GM18519 (cell line): ENCODE data around the gene CEP135.

ENCODE experiments used
- ATAC-seq: cut with Tn5 transposase; IDR thresholded peaks from one replicate; pipeline ENCODE4 v1.9.1; 2021; ENCODE audit warnings: mild to moderate bottlenecking, moderate library complexity; ENCODE audit not compliant: unreplicated experiment, low FRiP score

Gene CEP135

DNA sequence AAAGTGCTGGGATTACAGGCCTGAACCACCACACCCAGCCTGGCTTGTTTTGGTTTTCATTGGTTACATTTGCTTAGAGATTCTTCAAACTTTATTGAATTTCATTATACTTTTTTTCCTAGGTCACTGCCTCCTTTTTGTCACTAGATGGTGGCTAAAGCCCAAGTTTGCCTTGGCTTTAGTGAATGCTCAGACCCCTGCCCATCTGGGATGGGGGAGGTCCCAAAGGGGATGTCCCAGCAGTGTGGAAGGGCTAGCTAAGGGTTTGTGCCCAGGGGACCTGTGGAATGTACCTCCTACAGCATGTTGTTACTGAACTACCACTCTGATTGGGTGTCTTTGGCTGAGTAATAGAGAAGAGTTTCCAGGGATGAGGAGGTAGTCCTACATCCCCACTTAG is 58.4 kb downstream of the CEP135 start:
- no peak for ATAC-seq

DNA sequence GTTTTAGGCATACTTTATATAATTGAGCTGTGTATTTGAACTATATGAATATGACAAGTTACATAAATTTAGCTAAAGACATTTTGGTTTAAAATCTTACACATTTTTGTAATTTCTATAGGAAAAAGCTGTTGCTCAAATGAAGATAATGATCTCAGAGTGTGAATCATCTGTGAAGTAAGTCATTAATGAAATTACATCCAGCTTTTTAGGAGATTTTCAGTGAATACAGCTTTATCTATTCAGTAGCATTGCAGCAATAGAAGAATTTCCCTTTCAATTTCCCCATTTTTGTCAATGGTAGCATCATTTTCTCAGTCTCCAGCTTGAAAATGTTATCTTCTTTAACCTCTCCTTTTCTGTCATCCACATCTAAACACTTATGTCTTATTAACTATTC is 59.5 kb downstream of the CEP135 start:
- no peak for ATAC-seq

DNA sequence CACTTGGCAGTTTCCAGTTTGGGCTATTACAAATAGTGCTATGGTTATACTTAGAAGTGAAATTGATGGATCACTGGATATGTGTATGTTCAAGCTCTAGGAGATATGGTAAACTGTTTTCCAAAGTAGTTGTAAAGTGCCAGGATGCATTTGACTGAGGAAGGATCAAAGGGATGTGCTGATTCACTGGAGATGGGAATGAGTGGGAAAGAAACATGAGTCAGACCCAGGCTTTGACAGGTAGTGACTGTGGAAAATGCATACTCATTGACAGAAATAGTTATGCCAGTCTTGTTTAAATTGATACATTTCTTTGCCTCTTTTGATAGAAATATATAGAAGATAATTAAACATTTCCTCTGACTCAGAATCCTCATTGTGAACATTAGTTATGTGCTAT is 77.9 kb downstream of the CEP135 start:
- no peak for ATAC-seq

DNA sequence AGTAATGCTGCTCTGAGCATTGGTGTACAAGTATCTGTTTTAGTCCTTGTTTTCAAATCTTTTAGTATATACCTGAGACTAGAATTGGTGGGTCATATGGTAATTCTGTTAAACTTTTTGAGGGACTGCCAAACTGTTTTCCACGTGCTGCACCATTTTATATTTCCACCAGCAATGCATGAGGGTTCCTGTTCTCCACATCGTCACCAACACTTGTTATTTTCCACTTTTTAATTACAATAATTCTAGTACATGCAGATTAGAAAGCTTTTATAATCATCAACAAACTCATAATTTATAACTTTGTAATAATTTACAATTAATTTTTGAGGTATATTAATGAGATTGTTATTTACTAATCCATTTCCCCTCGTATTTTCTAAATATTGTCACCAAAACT is 79.4 kb downstream of the CEP135 start:
- no peak for ATAC-seq

DNA sequence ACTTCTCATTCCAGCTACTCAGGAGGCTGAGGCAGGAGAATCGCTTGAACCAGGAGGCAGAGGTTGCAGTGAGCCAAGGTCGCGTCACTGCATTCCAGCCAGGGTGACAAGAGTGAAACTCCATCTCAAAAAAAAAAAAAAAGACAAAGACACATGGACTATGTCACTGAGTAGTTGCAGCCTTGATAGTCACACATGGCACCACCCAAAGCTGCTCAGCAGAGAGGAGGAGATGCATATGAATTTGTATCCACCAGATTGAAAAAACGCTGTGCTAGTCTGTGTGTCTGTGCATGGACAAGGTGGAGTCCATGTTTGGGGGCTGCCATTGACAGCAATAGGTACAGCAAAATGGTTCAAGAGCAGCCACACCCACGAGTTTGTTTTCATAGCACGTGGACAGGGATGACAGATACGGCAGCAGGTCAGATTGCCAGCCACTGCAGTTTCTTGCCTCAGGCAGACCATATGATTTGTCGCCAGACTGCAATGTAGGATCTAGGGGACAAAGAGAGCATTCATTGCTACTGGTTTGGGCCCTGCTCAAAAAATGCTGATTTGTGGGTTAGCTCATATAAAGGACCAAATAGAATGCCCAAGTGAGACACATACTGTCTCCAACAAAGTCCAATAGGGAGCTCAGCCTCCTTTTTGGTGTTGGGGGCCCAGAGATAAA is 89.9 kb downstream of the CEP135 start:
- no peak for ATAC-seq

- no peak for ATAC-seq
These were observed 92.1 kb downstream of the CEP135 start for GRCh38 chr4:56040842-56041241.

DNA sequence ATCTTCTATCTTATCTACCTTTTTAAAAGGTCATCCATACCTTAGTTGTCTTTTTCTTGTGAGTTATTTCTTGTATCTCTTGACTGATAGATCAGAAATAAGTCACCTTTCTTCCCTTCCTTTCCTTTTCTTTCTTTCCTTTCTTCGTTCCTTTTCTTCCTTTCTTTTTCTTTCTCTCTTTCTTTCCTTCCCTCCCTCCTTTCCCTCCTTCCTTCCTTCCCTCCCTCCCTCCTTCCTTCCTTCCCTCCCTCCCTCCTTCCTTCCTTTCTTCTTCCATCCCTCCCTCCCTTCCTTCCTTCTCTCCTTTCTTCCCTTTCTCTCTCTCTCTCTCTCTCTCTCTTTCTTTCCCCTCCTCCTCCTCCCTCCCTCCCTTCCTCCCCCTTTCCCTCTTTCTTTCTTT is 93.5 kb downstream of the CEP135 start:
- no peak for ATAC-seq

DNA sequence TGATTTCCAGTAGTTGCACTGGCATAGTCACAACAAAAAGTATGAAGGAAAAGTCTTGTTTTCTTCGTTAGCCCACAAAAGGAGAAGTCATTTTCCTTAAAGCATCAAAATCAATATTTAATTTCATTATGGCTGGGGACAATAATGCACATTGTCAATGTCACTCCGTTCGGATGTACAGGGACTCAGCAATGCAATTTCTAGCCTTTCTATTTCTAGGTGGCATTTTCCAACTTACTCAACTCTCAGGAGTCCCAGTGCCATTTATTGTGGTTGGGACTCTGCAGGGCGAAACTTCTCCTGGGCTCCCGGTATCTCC is 99.6 kb downstream of the CEP135 start:
- no peak for ATAC-seq

DNA sequence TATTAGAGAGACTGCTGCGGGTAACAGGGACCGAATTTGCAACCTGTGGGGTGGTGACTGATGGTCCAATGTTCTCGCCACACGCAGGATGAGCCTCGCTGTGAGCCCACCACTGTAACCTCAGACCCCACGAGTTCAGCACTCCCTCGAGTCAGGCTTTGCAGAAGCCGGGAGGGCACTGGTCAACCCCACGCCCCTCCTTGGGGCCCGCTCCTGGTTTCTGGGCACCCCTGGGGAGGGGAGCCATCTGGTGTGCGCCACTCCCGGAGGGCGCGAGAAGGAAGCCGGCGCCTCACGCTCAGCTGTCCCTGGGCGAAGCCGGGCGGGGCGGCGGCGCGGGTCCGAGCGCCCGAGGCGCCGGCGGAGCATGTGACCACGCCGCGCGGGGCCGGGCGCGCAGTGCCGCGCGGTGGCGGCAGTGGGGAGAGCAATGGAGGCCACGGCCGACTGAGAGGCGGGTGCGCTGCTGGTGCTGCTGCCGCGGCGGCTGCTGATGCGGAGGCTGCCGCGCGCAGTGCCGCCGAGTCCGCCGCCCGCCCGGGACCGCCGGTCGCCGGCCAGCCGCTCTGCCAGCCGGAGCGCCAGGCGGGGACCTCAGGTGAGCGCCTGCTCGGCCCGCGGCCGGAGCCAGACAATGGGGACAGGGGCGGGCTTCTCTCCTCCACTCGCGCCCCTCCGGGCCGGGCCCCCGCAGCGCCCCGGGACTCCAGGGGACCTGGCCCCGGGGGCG is 100.1 kb downstream of the CEP135 start:
- ATAC-seq = peak; percentile 97

DNA sequence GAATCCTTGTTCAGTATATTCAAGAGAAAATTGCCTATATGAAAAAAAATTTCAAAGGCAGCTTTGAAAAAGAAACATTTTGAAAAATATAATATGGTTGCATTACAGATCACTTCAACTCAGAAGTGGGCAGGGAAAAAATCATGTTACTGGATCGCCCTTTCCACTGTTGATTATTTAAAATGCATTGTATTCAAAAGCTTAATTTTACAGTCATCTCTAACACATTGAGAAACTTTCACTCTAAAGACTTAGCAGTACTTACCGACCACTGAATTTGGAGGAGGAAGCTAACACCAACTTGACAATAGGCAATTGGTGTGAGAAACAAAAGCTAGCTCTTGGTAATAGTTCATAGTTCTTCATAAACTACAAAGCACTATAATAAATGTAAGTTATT is 101.9 kb downstream of the CEP135 start:
- ATAC-seq = no peak

DNA sequence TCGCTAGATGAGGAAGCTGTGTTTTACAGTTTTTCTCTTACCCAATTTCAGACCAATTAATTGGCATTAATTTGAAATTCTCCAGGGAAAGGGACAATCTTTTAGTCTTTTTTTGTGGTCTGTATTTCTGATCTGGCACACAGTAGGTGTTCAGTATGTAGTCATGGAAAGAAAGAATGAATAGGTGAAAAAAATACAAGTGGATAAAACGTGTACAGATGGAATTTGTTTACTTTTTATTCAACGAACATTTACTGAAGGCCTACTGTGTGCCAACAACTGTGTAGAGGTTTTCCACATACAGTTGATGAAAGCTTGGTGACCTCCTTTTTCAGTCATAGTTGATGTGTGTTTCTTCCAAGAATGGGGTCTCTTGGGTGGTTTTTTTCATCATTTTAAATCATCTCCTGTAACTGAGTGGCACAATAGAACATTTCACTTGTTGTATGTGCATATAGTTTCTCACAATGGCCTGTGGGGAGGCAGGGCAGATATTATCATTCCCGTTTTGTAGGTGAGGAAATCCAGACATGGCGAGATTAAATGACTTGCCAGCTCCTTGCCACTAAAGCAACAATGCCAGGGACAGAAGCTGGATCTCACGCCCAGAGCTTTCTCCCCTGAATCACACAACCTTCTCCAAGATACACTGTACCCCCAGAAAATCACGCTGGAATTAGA is 102.4 kb downstream of the CEP135 start:
- no peak for ATAC-seq

DNA sequence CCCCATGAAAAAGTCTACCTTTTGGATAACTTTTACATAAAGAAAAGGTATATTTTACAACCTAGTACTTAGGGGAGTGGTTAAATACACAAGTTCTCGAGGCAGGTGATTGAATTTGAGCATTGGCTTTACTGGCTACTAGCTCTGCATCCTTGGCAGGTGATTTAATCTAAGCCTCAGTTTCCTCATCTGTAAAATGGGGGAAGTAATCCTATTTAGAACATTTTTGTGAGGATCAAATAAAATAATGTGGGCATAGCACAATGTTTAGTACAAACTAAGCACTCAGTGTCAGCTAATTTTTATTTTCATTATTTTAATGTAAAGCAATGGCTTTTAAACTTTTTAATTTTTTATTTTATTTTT is 102.9 kb downstream of the CEP135 start:
- ATAC-seq = no peak

DNA sequence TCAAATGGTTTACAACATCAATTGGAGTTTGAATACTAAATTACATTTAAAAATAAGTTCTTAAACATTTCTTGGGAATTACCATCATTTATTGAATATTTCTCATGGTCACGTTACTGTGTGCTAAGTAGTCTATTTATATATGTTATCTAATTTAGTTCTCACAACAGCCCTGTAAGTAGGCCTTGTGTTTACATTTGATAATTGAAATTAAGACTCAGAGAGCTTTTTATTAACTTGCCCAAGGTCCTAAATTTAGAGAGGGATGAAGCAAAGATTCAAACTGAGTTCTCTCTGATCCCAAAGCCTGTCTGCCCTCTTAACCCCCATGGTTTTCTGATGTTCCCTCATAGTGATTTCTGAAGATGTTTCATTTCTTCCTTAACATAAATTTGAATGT is 103.7 kb downstream of the CEP135 start:
- ATAC-seq = no peak

- ATAC-seq = no peak
These were observed 104.2 kb downstream of the CEP135 start for GRCh38 chr4:56052966-56053365.

DNA sequence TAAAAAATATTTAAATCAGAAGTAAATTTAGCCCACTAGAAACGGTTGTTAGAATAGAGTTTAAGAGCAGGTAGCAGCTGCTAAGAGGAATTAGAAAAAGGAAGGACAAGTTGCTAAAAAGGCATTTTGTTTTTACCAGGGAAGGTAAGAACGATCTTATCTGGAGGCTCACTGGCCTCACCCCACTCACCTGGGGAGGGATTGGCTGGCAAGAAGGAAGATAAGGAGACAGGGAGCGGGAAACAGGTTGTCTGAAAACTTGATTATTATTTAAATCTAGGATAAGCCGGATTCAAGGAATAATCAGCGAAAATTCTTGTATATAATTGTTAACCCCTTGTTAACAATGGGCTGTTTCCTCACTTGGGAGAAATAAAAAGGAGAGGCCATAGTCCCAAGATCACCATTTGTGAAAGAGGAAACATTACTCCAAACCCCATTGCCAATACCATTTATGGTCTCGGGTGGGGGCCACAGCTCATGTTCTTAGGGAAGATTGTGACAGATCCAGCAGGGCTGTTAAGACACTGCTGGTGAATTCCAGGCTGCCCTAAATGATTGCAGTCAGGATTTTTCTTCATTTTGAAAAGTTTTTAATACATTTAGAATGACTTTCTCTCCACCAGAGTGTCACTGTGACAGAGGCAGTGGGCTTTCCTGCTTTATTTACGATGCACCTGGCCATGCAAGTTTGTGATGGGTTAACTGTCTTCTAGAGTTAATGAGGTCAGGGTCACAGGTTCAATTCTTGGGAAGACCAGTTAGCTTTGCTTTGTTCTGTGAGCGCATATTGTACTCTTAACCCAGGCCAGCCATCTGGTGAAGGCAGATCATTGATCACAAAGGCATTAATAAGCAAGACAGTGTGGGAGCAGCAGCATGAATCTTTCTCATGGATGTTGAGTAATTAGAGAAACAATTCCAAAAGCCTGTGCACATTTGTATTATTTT is 106.6 kb downstream of the CEP135 start:
- no peak for ATAC-seq

DNA sequence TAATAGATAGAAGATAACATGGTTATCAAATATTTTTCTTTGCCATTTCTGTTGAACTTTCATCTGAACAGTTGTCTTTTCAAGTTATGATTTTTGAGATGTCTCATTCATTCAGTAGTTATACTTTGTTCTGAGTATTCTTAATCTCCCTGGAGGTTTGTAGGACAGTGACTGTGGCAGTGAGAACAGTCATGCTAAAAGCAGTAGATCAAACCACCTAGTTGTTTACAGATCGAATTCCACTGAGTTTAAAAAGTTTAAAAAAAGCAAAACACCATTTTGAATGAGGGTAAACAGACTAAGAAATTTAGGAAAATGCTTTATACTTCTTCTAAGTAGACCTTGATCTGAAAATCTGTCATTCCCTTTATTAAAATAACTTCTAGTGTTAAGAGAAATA is 107.2 kb downstream of the CEP135 start:
- ATAC-seq = no peak

DNA sequence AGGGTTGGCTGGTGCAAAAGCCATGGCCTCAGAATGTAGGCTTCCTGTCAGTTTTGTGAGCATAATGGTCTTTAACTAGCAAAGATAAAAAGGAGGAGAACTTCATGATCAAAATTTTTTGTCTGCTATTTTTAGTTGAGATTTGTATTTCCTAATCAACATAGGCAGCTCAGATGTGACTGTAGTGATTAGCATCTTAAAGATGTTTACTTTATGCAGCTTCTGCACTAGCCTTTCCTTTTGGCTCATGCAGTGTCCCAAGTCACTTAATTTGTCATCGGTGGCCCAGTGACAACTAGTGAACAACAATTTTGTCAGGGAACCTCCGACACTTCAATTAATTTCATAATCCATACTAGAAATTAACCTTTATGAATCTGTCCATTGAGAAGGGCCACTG is 109.8 kb downstream of the CEP135 start:
- ATAC-seq = no peak

- no peak for ATAC-seq
These were observed 111.3 kb downstream of the CEP135 start for GRCh38 chr4:56060036-56060435.

GRCh38 chr4:56062106-56062505 is 113.4 kb downstream of the CEP135 start:
- no peak for ATAC-seq

- ATAC-seq = no peak
These were observed 113.9 kb downstream of the CEP135 start for GRCh38 chr4:56062526-56063145.
